AG10803 (cell line): ENCODE results near the gene TMEM106A.
A peak's percentile ranks its signal among the peaks of the same experiment; 100 is the strongest.
"Not testable (repeated sequence)": the region's sequence is repeated elsewhere in the genome, so short reads cannot be mapped to it uniquely, and the experiment has no call there.

ENCODE experiments used
- DNase-seq: peaks from one replicate; pipeline ENCODE4 v3.0.0; 2010; ENCODE audit warnings: low read depth
- H3K4me3 ChIP-seq: 2 replicates; pipeline ENCODE4 v1.5.1; 2011; ENCODE audit warnings: mild to moderate bottlenecking, low read length, control low read depth
- CTCF ChIP-seq: conservative IDR thresholded peaks from 2 replicates; pipeline ENCODE4 v1.5.1; 2011; ENCODE audit warnings: mild to moderate bottlenecking, low read length, control low read depth, inconsistent platforms

Gene TMEM106A

GRCh38 chr17:43211480-43212402 lies at the start of gene TMEM106A:
Gene TMEM106A, plus strand, starts transcription at chr17:43211875. Its CDS starts 1,167 bp downstream, at chr17:43213042.
- TF ChIP-seq CTCF, result peak; percentile 46
- H3K4me3 ChIP-seq, result peak within 1 kb of the TSS; percentile 71
- peak; percentile 88 for DNase-seq

GRCh38 chr17:43165971-43166370 lies 45.7 kb upstream of the TMEM106A start:
- H3K4me3 ChIP-seq, DNase-seq: not testable (repeated sequence)

GRCh38 chr17:43169561-43170139 lies 42.0 kb upstream of the TMEM106A start:
- H3K4me3 ChIP-seq, result peak overlapping the region; percentile 83
- DNase-seq, result peak; percentile 44
- no peak for TF ChIP-seq CTCF

- peak; percentile 93 for DNase-seq
- TF ChIP-seq CTCF, result no peak
- peak overlapping the region; percentile 83 for H3K4me3 ChIP-seq
These were observed 41.4 kb upstream of the TMEM106A start for GRCh38 chr17:43170140-43170765.

GRCh38 chr17:43170766-43171585 lies 40.7 kb upstream of the TMEM106A start, which contains the start of gene NBR1:
Gene NBR1, plus strand, starts transcription at chr17:43171214. Its CDS starts 4,586 bp downstream, at chr17:43175800.
- TF ChIP-seq CTCF, result peak; percentile 24

GRCh38 chr17:43171586-43172487 lies 39.8 kb upstream of the TMEM106A start:
- peak; percentile 98 for DNase-seq
- peak; percentile 35 for TF ChIP-seq CTCF
- H3K4me3 ChIP-seq, result peak overlapping the region; percentile 83

More at GRCh38 chr17:43170766-43171585, 40.7 kb upstream of the TMEM106A start, which contains the start of gene NBR1:
- peak; percentile 98 for DNase-seq
- H3K4me3 ChIP-seq, result peak within 1 kb of the TSS; percentile 83
